Measurements from ENCODE around the gene PFN1. TPM values are rescaled to one million over a fixed set of nuclear protein-coding genes. Genes with fewer than 3 reads are reported as not detected.
A peak's percentile ranks its signal among the peaks of the same experiment; 100 is the strongest.

PFN1 gene
- total and polyA plus RNA-seq, 2 experiments from 2014 or later: 886 to 2,247 TPM

DNA sequence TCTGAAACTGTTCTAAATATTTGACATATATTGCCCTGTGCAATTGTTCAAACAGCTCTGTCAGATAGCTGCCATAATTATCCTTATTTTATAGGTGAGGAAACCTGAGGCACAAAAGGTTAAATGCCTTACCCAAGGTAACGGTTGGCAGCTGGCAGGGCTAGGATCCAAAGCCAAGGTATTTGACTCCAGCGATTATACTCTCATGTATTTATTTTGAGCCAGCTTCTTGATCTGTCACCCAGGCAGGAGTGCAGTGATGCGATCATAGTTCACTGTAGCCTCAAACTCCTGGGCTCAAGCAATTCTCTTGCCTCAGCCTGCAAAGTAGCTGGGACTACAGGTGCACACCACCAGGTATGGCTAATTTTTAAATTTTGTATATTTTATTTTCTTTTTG lies 9.8 kb upstream of the PFN1 start:
- in situ Hi-C loops (cut with MboI): no loop called here

DNA sequence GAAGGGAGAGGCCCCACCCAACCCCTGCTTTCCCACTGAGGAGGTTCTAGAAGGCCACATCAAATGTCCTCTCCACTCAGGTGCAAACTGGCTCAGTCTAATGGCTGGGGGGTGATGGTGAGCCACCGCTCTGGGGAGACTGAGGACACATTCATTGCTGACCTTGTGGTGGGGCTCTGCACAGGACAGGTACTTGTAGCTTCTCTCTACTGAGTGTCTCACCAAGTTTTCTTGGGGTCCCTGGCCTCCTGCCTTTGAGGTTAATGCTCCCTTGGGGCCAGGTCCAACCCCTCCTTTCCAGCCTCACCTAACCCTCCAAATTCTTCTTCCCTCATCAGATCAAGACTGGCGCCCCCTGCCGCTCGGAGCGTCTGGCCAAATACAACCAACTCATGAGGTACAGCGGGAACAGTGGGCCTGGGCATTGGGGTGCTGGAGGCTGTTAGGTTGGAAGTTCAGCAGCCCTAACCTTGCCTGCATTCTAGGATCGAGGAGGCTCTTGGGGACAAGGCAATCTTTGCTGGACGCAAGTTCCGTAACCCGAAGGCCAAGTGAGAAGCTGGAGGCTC lies 8.2 kb upstream of the PFN1 start:
- no peak overlapping the region for H3K4me3 ChIP-seq
- H3F3A ChIP-seq (ENCODE audit: insufficient read depth): peaks cover 10% of the 10 kb centered on the region; the same call in 1 of the 2 replicates
- H3K4me1 ChIP-seq (ENCODE audit: insufficient read depth): peaks cover 13% of the 10 kb centered on the region
- no peak overlapping the region for H3K4me2 ChIP-seq (ENCODE audit: unreplicated experiment)
- no peak overlapping the region for H3K27ac ChIP-seq
- TF ChIP-seq EZH2phosphoT487 (IDR thresholded peaks at IDR 0.05; ENCODE audit: insufficient read depth, low read depth) (no peak), EZH2 (IDR thresholded peaks at IDR 0.05; ENCODE audit: insufficient read depth, poor library complexity, severe bottlenecking) (no peak)
- DNase-seq: no peak
- in situ Hi-C loops (cut with MboI): no loop called here
- H3K79me2 ChIP-seq (ENCODE audit: insufficient read depth): no peaks in the 10 kb centered on the region
- no peaks in the 10 kb centered on the region for H4K20me1 ChIP-seq (ENCODE audit: insufficient read depth)
- WGBS, 2 experiments (ENCODE audit: low coverage in 1 of 2, low lambda C conversion rate in 2 of 2, missing lambda C conversion rate in 2 of 2): 87 to 93% methylated on average over 10 of the region's 10 CpGs
- H3K9me2 ChIP-seq (ENCODE audit: insufficient read depth): no peaks in the 10 kb centered on the region
- H3K9ac ChIP-seq: no peak overlapping the region
- H2AFZ ChIP-seq: no peak overlapping the region
- peaks cover 14% of the 10 kb centered on the region; the same call in 1 of the 2 replicates for H3K36me3 ChIP-seq (ENCODE audit: low read depth)
- no peaks in the 10 kb centered on the region for H3K27me3 ChIP-seq (replicated peaks; ENCODE audit: insufficient read depth)
- no peaks in the 10 kb centered on the region for H3K9me3 ChIP-seq (ENCODE audit: low read depth)

More for the DNA sequence above, 9.8 kb upstream of the PFN1 start:
- 60 to 61% methylated on average over 3 of the region's 3 CpGs for WGBS, 2 experiments (ENCODE audit: low coverage in 1 of 2, low lambda C conversion rate in 2 of 2, missing lambda C conversion rate in 2 of 2)
- H3K9me3 ChIP-seq (ENCODE audit: low read depth): no peaks in the 10 kb centered on the region
- H3K9me2 ChIP-seq (ENCODE audit: insufficient read depth): no peaks in the 10 kb centered on the region
- no peaks in the 10 kb centered on the region for H3K27me3 ChIP-seq (replicated peaks; ENCODE audit: insufficient read depth)
- H3K4me2 ChIP-seq (ENCODE audit: unreplicated experiment): no peak overlapping the region
- H3F3A ChIP-seq (ENCODE audit: insufficient read depth): peaks cover 7% of the 10 kb centered on the region; the same call in 1 of the 2 replicates
- no peak overlapping the region for H3K27ac ChIP-seq
- no peaks in the 10 kb centered on the region for H3K79me2 ChIP-seq (ENCODE audit: insufficient read depth)
- no peak overlapping the region for H3K9ac ChIP-seq
- no peak overlapping the region for H3K4me3 ChIP-seq
- no peak for TF ChIP-seq EZH2phosphoT487 (IDR thresholded peaks at IDR 0.05; ENCODE audit: insufficient read depth, low read depth)
- no peak for TF ChIP-seq EZH2 (IDR thresholded peaks at IDR 0.05; ENCODE audit: insufficient read depth, poor library complexity, severe bottlenecking)
- H3K36me3 ChIP-seq (ENCODE audit: low read depth): peaks cover 14% of the 10 kb centered on the region; the same call in 1 of the 2 replicates
- H2AFZ ChIP-seq: no peak overlapping the region
- H3K4me1 ChIP-seq (ENCODE audit: insufficient read depth): peaks cover 11% of the 10 kb centered on the region
- H4K20me1 ChIP-seq (ENCODE audit: insufficient read depth): no peaks in the 10 kb centered on the region
- no peak for DNase-seq

DNA sequence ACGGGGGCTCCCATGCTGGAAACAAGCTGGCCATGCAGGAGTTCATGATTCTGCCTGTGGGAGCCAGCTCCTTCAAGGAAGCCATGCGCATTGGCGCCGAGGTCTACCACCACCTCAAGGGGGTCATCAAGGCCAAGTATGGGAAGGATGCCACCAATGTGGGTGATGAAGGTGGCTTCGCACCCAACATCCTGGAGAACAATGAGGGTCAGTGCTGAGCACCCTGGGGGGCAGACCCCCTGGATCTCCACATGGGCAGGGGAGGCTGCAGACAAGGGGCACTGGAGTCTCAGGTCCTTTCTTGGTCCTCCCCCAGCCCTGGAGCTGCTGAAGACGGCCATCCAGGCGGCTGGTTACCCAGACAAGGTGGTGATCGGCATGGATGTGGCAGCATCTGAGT lies 6.8 kb upstream of the PFN1 start:
- peaks cover 15% of the 10 kb centered on the region; the same call in 1 of the 2 replicates for H3F3A ChIP-seq (ENCODE audit: insufficient read depth)
- no peak for TF ChIP-seq EZH2phosphoT487 (IDR thresholded peaks at IDR 0.05; ENCODE audit: insufficient read depth, low read depth)
- no peak for TF ChIP-seq EZH2 (IDR thresholded peaks at IDR 0.05; ENCODE audit: insufficient read depth, poor library complexity, severe bottlenecking)
- H3K27me3 ChIP-seq (replicated peaks; ENCODE audit: insufficient read depth): no peaks in the 10 kb centered on the region
- H3K36me3 ChIP-seq (ENCODE audit: low read depth): 0 out of 2 replicates have a peak, but pooled peaks cover 4% of the 10 kb centered on the region
- H3K4me3 ChIP-seq: no peak overlapping the region
- no peaks in the 10 kb centered on the region for H4K20me1 ChIP-seq (ENCODE audit: insufficient read depth)
- WGBS, 2 experiments (ENCODE audit: low coverage in 1 of 2, low lambda C conversion rate in 2 of 2, missing lambda C conversion rate in 2 of 2): 98 to 100% methylated on average over 6 to 8 of the region's 8 CpGs
- no peaks in the 10 kb centered on the region for H3K9me3 ChIP-seq (ENCODE audit: low read depth)
- no peak overlapping the region for H3K27ac ChIP-seq
- no peak for DNase-seq
- no peak overlapping the region for H3K4me2 ChIP-seq (ENCODE audit: unreplicated experiment)
- no peaks in the 10 kb centered on the region for H3K9me2 ChIP-seq (ENCODE audit: insufficient read depth)
- no peaks in the 10 kb centered on the region for H3K79me2 ChIP-seq (ENCODE audit: insufficient read depth)
- no peak overlapping the region for H2AFZ ChIP-seq
- no peak overlapping the region for H3K9ac ChIP-seq
- H3K4me1 ChIP-seq (ENCODE audit: insufficient read depth): peaks cover 13% of the 10 kb centered on the region
- in situ Hi-C loops (cut with MboI): no loop called here

DNA sequence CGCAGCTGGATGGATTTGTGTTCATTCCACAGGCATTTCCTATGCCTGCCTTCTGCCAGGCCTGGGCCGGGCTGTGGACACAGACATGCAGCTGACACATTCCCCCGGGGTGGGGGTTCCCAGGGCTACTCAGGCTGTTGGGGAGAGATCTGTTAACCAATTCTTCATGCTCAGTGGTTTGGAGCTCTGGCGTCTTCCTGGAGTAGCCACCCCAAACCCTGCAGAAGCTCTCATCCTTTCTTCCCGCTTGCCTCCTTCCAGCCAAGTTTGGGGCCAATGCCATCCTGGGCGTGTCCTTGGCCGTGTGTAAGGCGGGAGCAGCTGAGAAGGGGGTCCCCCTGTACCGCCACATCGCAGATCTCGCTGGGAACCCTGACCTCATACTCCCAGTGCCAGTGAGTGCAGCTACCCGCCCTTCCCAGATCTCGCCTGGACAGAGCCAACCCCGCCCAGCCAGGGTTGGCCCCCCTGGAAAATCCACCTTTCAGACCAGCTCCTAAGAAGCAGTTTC lies 5.2 kb upstream of the PFN1 start:
- H3K4me1 ChIP-seq (ENCODE audit: insufficient read depth): peaks cover 13% of the 10 kb centered on the region
- H4K20me1 ChIP-seq (ENCODE audit: insufficient read depth): no peaks in the 10 kb centered on the region
- H3K9ac ChIP-seq: no peak overlapping the region
- peak overlapping the region; percentile 57 for H3K27ac ChIP-seq
- no peak for TF ChIP-seq EZH2phosphoT487 (IDR thresholded peaks at IDR 0.05; ENCODE audit: insufficient read depth, low read depth)
- no peaks in the 10 kb centered on the region for H3K9me2 ChIP-seq (ENCODE audit: insufficient read depth)
- peak overlapping the region; percentile 49; the same call in 1 of the 2 replicates for H2AFZ ChIP-seq
- peaks cover 15% of the 10 kb centered on the region; the same call in 1 of the 2 replicates for H3F3A ChIP-seq (ENCODE audit: insufficient read depth)
- H3K27me3 ChIP-seq (replicated peaks; ENCODE audit: insufficient read depth): no peaks in the 10 kb centered on the region
- in situ Hi-C loops (cut with MboI): no loop called here
- no peak overlapping the region for H3K4me3 ChIP-seq
- H3K4me2 ChIP-seq (ENCODE audit: unreplicated experiment): no peak overlapping the region
- no peaks in the 10 kb centered on the region for H3K79me2 ChIP-seq (ENCODE audit: insufficient read depth)
- 76 to 78% methylated on average over 14 of the region's 14 CpGs for WGBS, 2 experiments (ENCODE audit: low coverage in 1 of 2, low lambda C conversion rate in 2 of 2, missing lambda C conversion rate in 2 of 2)
- no peaks in the 10 kb centered on the region for H3K36me3 ChIP-seq (ENCODE audit: low read depth)
- H3K9me3 ChIP-seq (ENCODE audit: low read depth): no peaks in the 10 kb centered on the region
- peak; percentile 77 for DNase-seq
